CD14-positive monocyte (primary cell): Measurements from ENCODE around the gene UROS. TPM values are rescaled to one million over a fixed set of nuclear protein-coding genes. Genes with fewer than 3 reads are reported as not detected.

Experiments used
- DNase-seq, 3 donors: peaks; one replicate each; pipeline ENCODE4 v3.0.0-alpha.2; 2011 to 2022
- H2AFZ ChIP-seq: 2 replicates; pipeline ENCODE4 v1.6.0; 2012; ENCODE audit warnings: mild to moderate bottlenecking, low read depth, low read length, inconsistent platforms; ENCODE audit not compliant: insufficient read depth, poor library complexity, severe bottlenecking
- H3K27ac ChIP-seq, 2 donors: 1 replicate in 1 of 2; 2 replicates in 1 of 2; pipeline ENCODE4 v1.5.1; 2012 to 2013; ENCODE audit warnings: low read length in 2 of 2, control low read depth in 1 of 2, inconsistent platforms in 1 of 2, low read depth in 1 of 2, mild to moderate bottlenecking in 1 of 2
- H3K27me3 ChIP-seq, 2 donors: one replicate each; pipeline versions ENCODE4 v1.6.0 to v1.6.1; 2011 to 2013; ENCODE audit warnings: low read length in 2 of 2; ENCODE audit not compliant: control insufficient read depth in 2 of 2, insufficient read depth in 2 of 2
- H3K36me3 ChIP-seq, 2 donors: replicated peaks in 1 of 2; 1 replicate in 1 of 2; 2 replicates in 1 of 2; pipeline versions ENCODE4 v1.5.1 to v1.6.1; 2012 to 2013; ENCODE audit warnings: low read length in 2 of 2, control low read depth in 1 of 2, inconsistent platforms in 1 of 2, mild to moderate bottlenecking in 1 of 2; ENCODE audit not compliant: insufficient read depth in 2 of 2, control insufficient read depth in 1 of 2
- H3K4me1 ChIP-seq, 2 donors: 1 replicate in 1 of 2; 2 replicates in 1 of 2; pipeline versions ENCODE4 v1.5.1 to v1.6.1; 2012 to 2013; ENCODE audit warnings: low read length in 2 of 2, control low read depth in 1 of 2, inconsistent platforms in 1 of 2, mild to moderate bottlenecking in 1 of 2, moderate library complexity in 1 of 2; ENCODE audit not compliant: insufficient read depth in 2 of 2, control insufficient read depth in 1 of 2
- H3K4me2 ChIP-seq: replicated peaks from 2 replicates; pipeline ENCODE3; 2012; ENCODE audit warnings: low read length, moderate library complexity, mild to moderate bottlenecking; ENCODE audit not compliant: poor library complexity, severe bottlenecking; ENCODE audit errors: extremely low read depth
- H3K4me3 ChIP-seq, 3 experiments: fragments of 200-600 bp in 1 of 3; sonication (generic) in 1 of 3; replicated peaks in 1 of 3; 1 replicate in 2 of 3; 2 replicates in 1 of 3; pipeline ENCODE4 v1.5.1; 2011 to 2013; ENCODE audit warnings: low read length in 3 of 3, mild to moderate bottlenecking in 3 of 3, control low read depth in 2 of 3, low read depth in 2 of 3, inconsistent platforms in 1 of 3, moderate library complexity in 1 of 3
- H3K79me2 ChIP-seq: 2 replicates; pipeline ENCODE4 v1.6.0; 2012; ENCODE audit warnings: mild to moderate bottlenecking, control low read depth, inconsistent platforms, low read length, moderate library complexity; ENCODE audit not compliant: insufficient read depth
- H3K9ac ChIP-seq: 2 replicates; pipeline ENCODE4 v1.6.0; 2017; ENCODE audit warnings: low read length, mild to moderate bottlenecking; ENCODE audit not compliant: insufficient read depth, poor library complexity, severe bottlenecking
- H3K9me3 ChIP-seq, 2 donors: replicated peaks in 1 of 2; 1 replicate in 1 of 2; 2 replicates in 1 of 2; pipeline versions ENCODE4 v1.5.1 to v1.6.1; 2012 to 2013; ENCODE audit warnings: low read length in 2 of 2, control low read depth in 1 of 2; ENCODE audit not compliant: control insufficient read depth in 1 of 2, insufficient read depth in 1 of 2
- H4K20me1 ChIP-seq: 2 replicates; pipeline ENCODE4 v1.6.0; 2012; ENCODE audit warnings: mild to moderate bottlenecking, low read length, control low read depth, moderate library complexity; ENCODE audit not compliant: insufficient read depth
- H3K27ac Mint-ChIP-seq, 7 donors: one replicate each; pipeline ENCODE4 v1.8.0; 2020; ENCODE audit warnings: mild to moderate bottlenecking in 7 of 7, mixed read lengths in 7 of 7, moderate library complexity in 6 of 7, inconsistent platforms in 2 of 7
- H3K27me3 Mint-ChIP-seq, 3 donors: one replicate each; pipeline ENCODE4 v1.8.0; 2021 to 2022; ENCODE audit warnings: low read depth in 3 of 3, mild to moderate bottlenecking in 3 of 3, mixed read lengths in 3 of 3, moderate library complexity in 3 of 3, inconsistent platforms in 1 of 3
- H3K36me3 Mint-ChIP-seq, 2 donors: one replicate each; pipeline ENCODE4 v1.8.0; 2020; ENCODE audit warnings: mixed read lengths in 2 of 2, inconsistent platforms in 1 of 2, mild to moderate bottlenecking in 1 of 2
- H3K4me1 Mint-ChIP-seq: one replicate; pipeline ENCODE4 v1.8.0; 2020; ENCODE audit warnings: mild to moderate bottlenecking, mixed read lengths
- H3K4me3 Mint-ChIP-seq, 2 donors: one replicate each; pipeline ENCODE4 v1.8.0; 2020; ENCODE audit warnings: mild to moderate bottlenecking in 2 of 2, mixed read lengths in 2 of 2, moderate library complexity in 1 of 2
- H3K9me3 Mint-ChIP-seq, 7 donors: one replicate each; pipeline ENCODE4 v1.8.0; 2020 to 2022; ENCODE audit warnings: mixed read lengths in 7 of 7, mild to moderate bottlenecking in 6 of 7, moderate library complexity in 6 of 7, inconsistent platforms in 2 of 7
- WGBS: methylation state at CpG from one replicate; pipeline ENCODE4 v1.1.5; 2013; ENCODE audit warnings: missing lambda C conversion rate; ENCODE audit not compliant: insufficient coverage; 5-methylcytosine and 5-hydroxymethylcytosine counted together
- intact Hi-C, 2 donors: fragments of 100-400 bp; cut with micrococcal nuclease; formaldehyde crosslinking; loops; one replicate each; pipeline versions ENCODE4 v1.15.0 to v1.15.1; 2023
- polyA plus RNA-seq, 3 donors: library from polyadenylated mRNA; depleted of rRNA in 1 of 3; unstranded in 2 of 3; stranded (reverse) in 1 of 3; fragments of 300-500 nt in 2 of 3; fragments of >200 nt in 1 of 3; fragmentation: Illumina TruSeq in 2 of 3; gene quantifications; 1 replicate in 2 of 3; 2 replicates in 1 of 3; pipeline ENCODE4 v1.2.3, GENCODE V29; 2012 to 2021
- TF ChIP-seq, protein P1 (sequence below): fragments of 200-600 bp; IDR thresholded peaks from one replicate; pipeline ENCODE4 v1.8.0; 2022; ENCODE audit warnings: antibody characterized with exemption, mild to moderate bottlenecking

The UROS gene
- polyA plus RNA-seq, 3 donors, result 18.1 to 42.3 (median 39.8) TPM

- no peak for DNase-seq
- Histone ChIP-seq H3K27ac (no peak overlapping the region), H3K4me2 (no peak overlapping the region), H3K4me1 (peaks cover 19 to 22% of the 10 kb centered on the region in 2 donors), H3K27me3 (no peaks in the 10 kb centered on the region), H3K79me2 (peaks cover 39% of the 10 kb centered on the region), H3K36me3 (peaks cover 62 to 78% of the 10 kb centered on the region in 2 donors), H2AFZ (no peak overlapping the region), H4K20me1 (peaks cover 18% of the 10 kb centered on the region), H3K9ac (no peak overlapping the region), H3K4me3 (no peak overlapping the region), H3K9me3 (no peaks in the 10 kb centered on the region)
- H3K27ac Mint-ChIP-seq, result no peak overlapping the region
- TF ChIP-seq, protein P1, sequence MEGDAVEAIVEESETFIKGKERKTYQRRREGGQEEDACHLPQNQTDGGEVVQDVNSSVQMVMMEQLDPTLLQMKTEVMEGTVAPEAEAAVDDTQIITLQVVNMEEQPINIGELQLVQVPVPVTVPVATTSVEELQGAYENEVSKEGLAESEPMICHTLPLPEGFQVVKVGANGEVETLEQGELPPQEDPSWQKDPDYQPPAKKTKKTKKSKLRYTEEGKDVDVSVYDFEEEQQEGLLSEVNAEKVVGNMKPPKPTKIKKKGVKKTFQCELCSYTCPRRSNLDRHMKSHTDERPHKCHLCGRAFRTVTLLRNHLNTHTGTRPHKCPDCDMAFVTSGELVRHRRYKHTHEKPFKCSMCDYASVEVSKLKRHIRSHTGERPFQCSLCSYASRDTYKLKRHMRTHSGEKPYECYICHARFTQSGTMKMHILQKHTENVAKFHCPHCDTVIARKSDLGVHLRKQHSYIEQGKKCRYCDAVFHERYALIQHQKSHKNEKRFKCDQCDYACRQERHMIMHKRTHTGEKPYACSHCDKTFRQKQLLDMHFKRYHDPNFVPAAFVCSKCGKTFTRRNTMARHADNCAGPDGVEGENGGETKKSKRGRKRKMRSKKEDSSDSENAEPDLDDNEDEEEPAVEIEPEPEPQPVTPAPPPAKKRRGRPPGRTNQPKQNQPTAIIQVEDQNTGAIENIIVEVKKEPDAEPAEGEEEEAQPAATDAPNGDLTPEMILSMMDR, result no peak
- H3K27me3 Mint-ChIP-seq, result no peaks in the 10 kb centered on the region
- no peaks in the 10 kb centered on the region for H3K9me3 Mint-ChIP-seq
- WGBS, result 96% methylated on average over 4 of the region's 5 CpGs
- no peak overlapping the region for H3K4me3 Mint-ChIP-seq
- H3K4me1 Mint-ChIP-seq, result peaks cover 17% of the 10 kb centered on the region
- peaks cover 59 to 68% of the 10 kb centered on the region in 2 donors for H3K36me3 Mint-ChIP-seq
- intact Hi-C loops, result loop anchor here (10.0 kb wide), 2 partner anchors 104 to 674 kb away; no protein-coding TSS in a partner anchor
Measured at GRCh38 chr10:125828311-125828710, 5.3 kb upstream of the UROS start.

GRCh38 chr10:125827133-125827532 lies 4.1 kb upstream of the UROS start:
- peaks cover 50 to 66% of the 10 kb centered on the region in 2 donors for H3K36me3 ChIP-seq
- peaks cover 50 to 56% of the 10 kb centered on the region in 2 donors for H3K36me3 Mint-ChIP-seq

More at GRCh38 chr10:125827133-125827532, 4.1 kb upstream of the UROS start:
- 42% methylated on average over 2 of the region's 2 CpGs for WGBS
- Mint-ChIP-seq H3K27ac (peak overlapping the region in 1 of 7 donors; percentile 11), H3K9me3 (no peaks in the 10 kb centered on the region), H3K4me3 (no peak overlapping the region), H3K4me1 (peaks cover 20% of the 10 kb centered on the region), H3K27me3 (no peaks in the 10 kb centered on the region)
- peak overlapping the region in 1 of 2 donors; percentile 21 for H3K27ac ChIP-seq
- peaks cover 25 to 27% of the 10 kb centered on the region in 2 donors for H3K4me1 ChIP-seq
- TF ChIP-seq, protein P1, result no peak
- no peak overlapping the region for H2AFZ ChIP-seq
- DNase-seq, result no peak
- intact Hi-C loops, result loop anchor here (10.0 kb wide), 2 partner anchors 102 to 672 kb away; no protein-coding TSS in a partner anchor
- H3K9me3 ChIP-seq, result no peaks in the 10 kb centered on the region
- no peaks in the 10 kb centered on the region for H3K27me3 ChIP-seq
- no peak overlapping the region for H3K4me2 ChIP-seq
- H3K4me3 ChIP-seq, result no peak overlapping the region
- peaks cover 42% of the 10 kb centered on the region for H3K79me2 ChIP-seq
- H3K9ac ChIP-seq, result no peak overlapping the region
- peaks cover 18% of the 10 kb centered on the region for H4K20me1 ChIP-seq
